PFSK-1 (cell line): ENCODE measurements around the gene CYP17A1.

Source experiments
- FOXP2 ChIP-seq: optimal IDR thresholded peaks from 2 replicates; pipeline ENCODE3; 2011; ENCODE audit warnings: borderline replicate concordance, control low read depth, inconsistent platforms; ENCODE audit not compliant: insufficient read depth; ENCODE audit errors: extremely low read length, extremely low read depth
- POLR2AphosphoS5 ChIP-seq: IDR thresholded peaks from 2 replicates; pipeline ENCODE4 v1.6.1; 2012; ENCODE audit warnings: low read depth, mild to moderate bottlenecking, control low read depth, low read length, moderate library complexity
- SIN3A ChIP-seq: IDR thresholded peaks from 2 replicates; pipeline ENCODE4 v1.6.1; 2012; ENCODE audit warnings: mild to moderate bottlenecking, low read length, moderate library complexity, borderline replicate concordance; ENCODE audit not compliant: insufficient read depth
- TAF1 ChIP-seq: IDR thresholded peaks from 2 replicates; pipeline ENCODE4 v1.6.1; 2012; ENCODE audit warnings: low read length, control low read depth, borderline replicate concordance; ENCODE audit not compliant: insufficient read depth
- TF ChIP-seq, protein P1 (sequence below), 2 experiments: IDR thresholded peaks; 2 replicates each; pipeline versions ENCODE4 v1.6.1 to v1.8.0; 2011 to 2012; ENCODE audit warnings: low read depth in 2 of 2, low read length in 2 of 2, control low read depth in 1 of 2, inconsistent platforms in 1 of 2, mild to moderate bottlenecking in 1 of 2, moderate library complexity in 1 of 2; ENCODE audit not compliant: insufficient read depth in 1 of 2

DNA sequence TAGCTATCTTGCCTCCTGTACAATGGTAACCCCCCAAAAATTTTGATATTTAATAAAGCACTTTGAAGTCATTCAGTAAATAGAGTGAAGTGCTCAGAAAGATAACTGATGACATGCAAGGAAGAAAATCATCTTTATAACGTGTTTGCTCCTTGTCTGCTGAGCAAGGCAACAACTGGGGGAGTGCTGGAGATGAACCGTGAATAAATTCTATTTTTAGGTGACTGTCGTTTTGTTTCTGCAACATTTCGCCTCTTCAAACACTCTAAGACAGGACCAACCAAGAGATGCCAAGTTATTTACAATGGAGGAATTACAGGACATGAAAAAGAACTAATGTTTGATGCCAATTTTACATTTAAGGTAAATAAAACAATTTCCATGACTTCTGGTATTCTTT lies 41.4 kb upstream of the CYP17A1 start:
- TF ChIP-seq, protein P1, sequence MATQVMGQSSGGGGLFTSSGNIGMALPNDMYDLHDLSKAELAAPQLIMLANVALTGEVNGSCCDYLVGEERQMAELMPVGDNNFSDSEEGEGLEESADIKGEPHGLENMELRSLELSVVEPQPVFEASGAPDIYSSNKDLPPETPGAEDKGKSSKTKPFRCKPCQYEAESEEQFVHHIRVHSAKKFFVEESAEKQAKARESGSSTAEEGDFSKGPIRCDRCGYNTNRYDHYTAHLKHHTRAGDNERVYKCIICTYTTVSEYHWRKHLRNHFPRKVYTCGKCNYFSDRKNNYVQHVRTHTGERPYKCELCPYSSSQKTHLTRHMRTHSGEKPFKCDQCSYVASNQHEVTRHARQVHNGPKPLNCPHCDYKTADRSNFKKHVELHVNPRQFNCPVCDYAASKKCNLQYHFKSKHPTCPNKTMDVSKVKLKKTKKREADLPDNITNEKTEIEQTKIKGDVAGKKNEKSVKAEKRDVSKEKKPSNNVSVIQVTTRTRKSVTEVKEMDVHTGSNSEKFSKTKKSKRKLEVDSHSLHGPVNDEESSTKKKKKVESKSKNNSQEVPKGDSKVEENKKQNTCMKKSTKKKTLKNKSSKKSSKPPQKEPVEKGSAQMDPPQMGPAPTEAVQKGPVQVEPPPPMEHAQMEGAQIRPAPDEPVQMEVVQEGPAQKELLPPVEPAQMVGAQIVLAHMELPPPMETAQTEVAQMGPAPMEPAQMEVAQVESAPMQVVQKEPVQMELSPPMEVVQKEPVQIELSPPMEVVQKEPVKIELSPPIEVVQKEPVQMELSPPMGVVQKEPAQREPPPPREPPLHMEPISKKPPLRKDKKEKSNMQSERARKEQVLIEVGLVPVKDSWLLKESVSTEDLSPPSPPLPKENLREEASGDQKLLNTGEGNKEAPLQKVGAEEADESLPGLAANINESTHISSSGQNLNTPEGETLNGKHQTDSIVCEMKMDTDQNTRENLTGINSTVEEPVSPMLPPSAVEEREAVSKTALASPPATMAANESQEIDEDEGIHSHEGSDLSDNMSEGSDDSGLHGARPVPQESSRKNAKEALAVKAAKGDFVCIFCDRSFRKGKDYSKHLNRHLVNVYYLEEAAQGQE (IDR thresholded peaks at IDR 0.05; ENCODE audit: insufficient read depth in 1 of 2, low read depth in 2 of 2, low read length in 2 of 2), result no peak
- TF ChIP-seq SIN3A (no peak), TAF1 (no peak), POLR2AphosphoS5 (no peak), FOXP2 (no peak)
